ENCODE data around the gene PSPN. TPM values are rescaled to one million over a fixed set of nuclear protein-coding genes. Genes with fewer than 3 reads are reported as not detected.

The PSPN gene
- total RNA-seq, result 0.58 and 5.2 TPM in 2 replicates

DNA sequence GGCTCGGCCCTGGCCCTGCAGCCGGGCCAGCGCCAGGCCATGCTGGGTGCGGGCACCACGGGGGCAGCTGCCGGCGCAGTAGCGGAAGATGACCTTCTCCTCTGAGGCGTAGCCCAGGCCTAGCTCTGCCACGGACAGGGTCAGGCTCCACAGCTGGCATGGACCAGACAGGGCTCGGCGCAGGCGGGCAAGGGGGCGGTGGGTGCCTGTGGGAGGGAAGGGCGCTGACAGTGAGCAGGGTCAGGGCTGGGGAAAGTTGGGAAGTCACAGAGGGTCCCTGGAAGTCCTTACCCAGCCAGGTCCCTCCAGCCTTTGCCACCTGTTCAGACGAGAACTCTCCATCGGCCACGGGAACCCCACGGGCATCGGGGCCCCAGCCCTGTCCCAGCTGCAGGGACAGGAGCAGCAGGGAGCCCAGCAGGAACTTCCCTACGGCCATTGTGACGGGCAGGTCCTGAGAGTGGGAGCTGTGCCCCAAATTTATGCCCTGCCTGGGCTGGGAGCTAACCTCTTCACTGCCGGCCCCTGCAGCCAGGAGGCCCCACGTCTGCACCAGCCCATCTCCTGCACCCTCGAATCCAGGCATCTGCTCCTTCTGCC lies at the start of gene PSPN:
TSS of gene PSPN (minus strand) at position 523 of the 600 bp plus-strand sequence. CDS start at position 439, 84 bp downstream.
- TF ChIP-seq, protein P1, sequence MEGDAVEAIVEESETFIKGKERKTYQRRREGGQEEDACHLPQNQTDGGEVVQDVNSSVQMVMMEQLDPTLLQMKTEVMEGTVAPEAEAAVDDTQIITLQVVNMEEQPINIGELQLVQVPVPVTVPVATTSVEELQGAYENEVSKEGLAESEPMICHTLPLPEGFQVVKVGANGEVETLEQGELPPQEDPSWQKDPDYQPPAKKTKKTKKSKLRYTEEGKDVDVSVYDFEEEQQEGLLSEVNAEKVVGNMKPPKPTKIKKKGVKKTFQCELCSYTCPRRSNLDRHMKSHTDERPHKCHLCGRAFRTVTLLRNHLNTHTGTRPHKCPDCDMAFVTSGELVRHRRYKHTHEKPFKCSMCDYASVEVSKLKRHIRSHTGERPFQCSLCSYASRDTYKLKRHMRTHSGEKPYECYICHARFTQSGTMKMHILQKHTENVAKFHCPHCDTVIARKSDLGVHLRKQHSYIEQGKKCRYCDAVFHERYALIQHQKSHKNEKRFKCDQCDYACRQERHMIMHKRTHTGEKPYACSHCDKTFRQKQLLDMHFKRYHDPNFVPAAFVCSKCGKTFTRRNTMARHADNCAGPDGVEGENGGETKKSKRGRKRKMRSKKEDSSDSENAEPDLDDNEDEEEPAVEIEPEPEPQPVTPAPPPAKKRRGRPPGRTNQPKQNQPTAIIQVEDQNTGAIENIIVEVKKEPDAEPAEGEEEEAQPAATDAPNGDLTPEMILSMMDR (conservative IDR thresholded peaks at IDR 0.05; ENCODE audit: low read depth, low read length), result no peak
- no peak for DNase-seq (ENCODE audit: low read depth)
- H3K4me3 ChIP-seq (ENCODE audit: low read depth, low read length), result no peak within 1 kb of the TSS

DNA sequence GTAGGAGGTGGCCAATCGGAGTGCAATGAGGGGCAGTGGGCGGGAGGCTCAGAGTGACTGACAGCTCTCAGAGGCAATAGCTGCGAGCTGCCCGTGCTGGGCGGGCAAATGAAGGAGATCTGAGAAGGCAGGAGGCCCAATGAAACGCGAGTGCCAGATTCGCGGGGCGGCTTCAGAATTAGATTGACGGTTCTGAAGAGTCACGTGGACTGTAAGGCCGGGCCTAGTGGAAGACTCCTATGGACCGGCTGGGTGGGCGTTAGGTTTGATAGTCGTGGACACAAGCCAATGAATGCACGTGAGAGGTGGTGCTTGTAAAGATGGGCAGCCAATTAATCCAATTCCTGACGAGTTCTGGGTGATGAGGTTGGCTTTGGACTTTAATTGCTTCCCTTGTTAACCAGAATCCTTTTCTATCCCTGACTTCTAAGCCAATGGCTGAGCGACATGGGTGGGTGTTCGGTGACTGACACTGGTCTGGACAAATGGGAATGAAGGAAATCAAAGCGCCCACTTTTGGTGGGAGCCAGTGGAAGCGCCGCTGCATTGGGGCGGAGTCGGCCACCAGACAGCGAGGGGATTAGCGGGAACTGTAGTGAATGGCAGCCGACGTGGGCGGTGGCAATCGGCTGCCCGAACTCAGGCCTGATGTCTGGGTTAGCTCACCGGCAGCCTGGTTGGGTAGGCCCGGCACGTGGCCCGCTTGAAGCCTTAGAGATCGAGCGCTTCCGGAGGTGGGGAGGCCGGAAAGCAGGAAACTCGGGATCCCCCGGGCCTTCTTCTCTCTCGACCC lies 49.4 kb upstream of the PSPN start:
- peak; percentile 100 for DNase-seq (ENCODE audit: low read depth)
- TF ChIP-seq, protein P1 (conservative IDR thresholded peaks at IDR 0.05; ENCODE audit: low read depth, low read length), result no peak
- peak overlapping the region; percentile 31 for H3K4me3 ChIP-seq (ENCODE audit: low read depth, low read length)

DNA sequence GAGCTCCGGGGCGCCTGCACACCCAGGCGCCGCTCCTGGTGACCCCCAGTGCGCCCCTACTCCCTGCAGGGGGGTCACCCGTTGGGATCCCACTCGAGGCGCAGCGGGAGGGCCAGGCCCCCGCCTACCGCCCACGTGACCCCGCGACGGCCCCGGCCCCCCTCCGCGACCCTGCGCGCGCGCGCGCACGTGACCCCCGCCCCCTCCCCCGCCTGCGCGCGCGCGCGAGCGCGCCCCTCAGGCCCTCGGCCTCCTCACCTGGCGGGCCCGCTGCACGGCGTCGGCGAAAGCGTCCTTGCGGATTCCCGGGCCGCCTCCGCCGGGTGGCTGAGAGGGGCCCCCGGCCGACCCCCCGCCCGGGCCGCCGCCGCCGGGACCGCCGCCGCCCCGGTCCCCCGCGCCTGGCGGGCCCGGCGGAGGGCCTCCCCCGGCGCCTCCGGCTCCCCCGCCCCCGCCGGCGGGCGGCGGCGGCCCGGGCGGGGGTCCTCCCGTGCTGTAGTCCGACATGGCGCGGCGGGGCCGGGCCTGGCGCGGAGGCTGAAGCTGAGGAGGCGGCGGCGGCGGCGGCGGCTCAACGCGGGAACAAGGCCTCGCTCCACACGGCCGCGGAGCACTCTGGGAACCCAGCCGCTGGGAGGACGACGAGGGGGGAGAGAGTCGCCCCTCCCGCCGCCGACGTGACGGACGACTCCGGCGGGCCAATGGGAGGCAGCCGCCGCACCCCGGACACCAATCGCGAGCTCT lies 48.6 kb upstream of the PSPN start, which contains the start of gene KHSRP:
TSS of gene KHSRP (minus strand) at position 617 of the 744 bp plus-strand sequence. CDS start at position 507, 110 bp downstream.
- TF ChIP-seq, protein P1 (conservative IDR thresholded peaks at IDR 0.05; ENCODE audit: low read depth, low read length), result no peak
- DNase-seq (ENCODE audit: low read depth), result no peak
- peak within 1 kb of the TSS; percentile 98 for H3K4me3 ChIP-seq (ENCODE audit: low read depth, low read length)

DNA sequence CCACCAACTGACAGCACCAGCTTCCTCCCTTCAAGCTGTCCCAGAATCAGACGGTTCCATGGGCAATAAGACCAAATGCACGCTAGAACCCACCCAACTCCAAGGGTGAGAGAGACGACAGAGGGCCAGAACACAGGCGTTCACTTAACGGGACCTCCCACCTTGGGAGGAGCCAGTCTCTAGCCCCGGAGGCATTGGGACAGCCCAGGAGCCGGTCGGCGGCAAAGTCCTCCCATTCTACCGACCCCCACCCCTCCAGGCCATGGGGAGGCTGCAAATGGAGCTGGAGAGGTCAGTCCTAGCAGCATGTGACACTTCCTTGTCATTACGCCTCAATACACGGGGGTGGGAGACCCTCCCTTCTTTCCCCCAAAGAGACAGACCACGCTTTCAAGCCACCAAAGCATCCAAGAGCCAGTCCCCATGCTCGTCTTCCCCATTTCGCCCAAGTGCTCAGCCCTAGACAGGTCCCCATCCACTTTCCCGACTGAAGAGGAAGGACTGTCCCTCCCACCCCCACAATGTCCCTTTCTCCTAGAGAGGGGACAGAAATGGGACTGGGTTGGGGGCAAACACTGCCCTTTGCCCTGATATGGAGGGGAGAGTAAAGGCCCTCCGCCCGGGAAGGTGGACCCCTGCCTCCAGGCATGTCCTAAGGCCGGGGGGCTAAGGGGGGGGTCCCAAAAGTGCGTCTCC lies 47.9 kb upstream of the PSPN start:
- peak overlapping the region; percentile 98 for H3K4me3 ChIP-seq (ENCODE audit: low read depth, low read length)
- TF ChIP-seq, protein P1 (conservative IDR thresholded peaks at IDR 0.05; ENCODE audit: low read depth, low read length), result no peak
- no peak for DNase-seq (ENCODE audit: low read depth)

DNA sequence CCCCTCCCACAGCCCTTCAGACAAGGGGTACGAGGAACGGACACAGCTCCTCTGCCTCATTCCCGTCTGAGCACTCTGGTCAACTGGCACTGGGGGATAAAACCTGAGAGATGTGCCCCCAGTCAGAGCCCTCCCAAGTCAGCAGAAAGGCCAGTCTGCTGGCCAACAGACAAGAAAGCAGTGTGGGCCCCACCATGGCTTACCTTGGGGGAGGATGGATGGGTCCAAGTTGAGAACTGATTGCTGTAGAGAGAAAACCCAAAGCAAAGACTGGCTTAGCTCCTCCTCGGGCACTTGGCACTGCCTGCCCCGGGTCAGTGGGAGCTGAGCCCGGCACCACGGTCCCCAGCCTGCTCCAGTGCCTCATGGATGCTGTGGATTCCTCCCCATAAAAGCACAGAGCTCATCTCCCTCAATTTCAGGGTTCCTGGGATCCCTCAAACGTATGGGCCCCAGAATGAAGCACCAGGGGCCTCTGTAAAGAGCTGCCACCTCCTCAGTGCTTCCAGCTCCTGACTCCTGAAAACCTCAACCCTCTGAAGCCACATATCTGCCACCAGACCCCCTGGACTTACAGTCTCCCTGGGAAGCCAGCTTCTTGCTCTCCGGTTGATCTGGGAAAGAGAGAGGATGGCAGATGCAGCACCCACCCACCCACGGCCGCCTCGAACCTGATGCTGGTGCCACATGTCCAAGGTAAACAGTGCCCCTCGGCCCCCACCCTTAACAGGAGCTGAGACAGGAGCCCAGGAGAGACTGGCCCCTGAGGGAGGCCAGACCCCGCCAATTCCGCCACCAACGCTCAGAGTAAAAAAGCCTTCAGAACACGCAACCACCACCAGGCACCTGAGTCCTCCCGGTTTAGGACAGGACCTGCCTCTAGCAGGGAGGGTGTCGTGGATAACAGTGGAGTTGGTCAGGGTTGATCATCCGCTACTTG lies 45.6 kb upstream of the PSPN start:
- TF ChIP-seq, protein P1 (conservative IDR thresholded peaks at IDR 0.05; ENCODE audit: low read depth, low read length), result no peak
- no peak overlapping the region for H3K4me3 ChIP-seq (ENCODE audit: low read depth, low read length)
- DNase-seq (ENCODE audit: low read depth), result no peak
